Caco-2 (cell line): ENCODE results near the gene SDCCAG8. TPM values are rescaled to one million over a fixed set of nuclear protein-coding genes. Genes with fewer than 3 reads are reported as not detected.

Experiments used
- BruUV-seq: library from RNA; stranded (reverse); fragments of 400-500 nt; replicated peaks from 2 replicates; lab custom pipeline; 2021; lab: Mats Ljungman, UMichigan
- CTCF ChIA-PET: fragments of 300-600 bp; sonication (Branson Sonifier 250); formaldehyde crosslinking; loops from one replicate; lab custom pipeline; 2022; ENCODE audit warnings: antibody characterized with exemption; lab: Charles Lee
- POLR2A ChIA-PET: fragments of 300-600 bp; sonication (Branson Sonifier 250); formaldehyde crosslinking; loops from one replicate; lab custom pipeline; 2022; ENCODE audit warnings: antibody characterized with exemption; lab: Charles Lee
- DNase-seq, 2 experiments: peaks; one replicate each; pipeline versions ENCODE4 v3.0.0 to v3.0.0-alpha.2; 2020 to 2022
- H3K27me3 ChIP-seq: replicated peaks from 2 replicates; pipeline ENCODE4 v1.6.0; 2011; ENCODE audit warnings: low read length; ENCODE audit not compliant: control insufficient read depth, insufficient read depth
- H3K36me3 ChIP-seq: 2 replicates; pipeline ENCODE4 v1.5.1; 2011; ENCODE audit warnings: low read length; ENCODE audit not compliant: control insufficient read depth, insufficient read depth
- H3K4me1 ChIP-seq: fragments of 250-450 bp; sonication (Bioruptor Pico); 2 replicates; pipeline ENCODE4 v1.5.1; 2020; ENCODE audit warnings: mild to moderate bottlenecking
- H3K4me3 ChIP-seq: 2 replicates; pipeline ENCODE4 v1.5.1; 2011; ENCODE audit warnings: low read depth, mild to moderate bottlenecking, control low read depth, low read length
- H3K9me3 ChIP-seq: fragments of 250-450 bp; sonication (Bioruptor Pico); 2 replicates; pipeline ENCODE4 v1.5.1; 2020; ENCODE audit warnings: mild to moderate bottlenecking, moderate library complexity
- H3K27ac Mint-ChIP-seq: one replicate; pipeline ENCODE4 v1.8.0; 2022; ENCODE audit warnings: mixed read lengths; ENCODE audit not compliant: unreplicated experiment
- H3K27me3 Mint-ChIP-seq: one replicate; pipeline ENCODE4 v1.8.0; 2022; ENCODE audit warnings: mixed read lengths; ENCODE audit not compliant: insufficient read depth, unreplicated experiment
- H3K36me3 Mint-ChIP-seq: one replicate; pipeline ENCODE4 v1.8.0; 2022; ENCODE audit warnings: mild to moderate bottlenecking, mixed read lengths; ENCODE audit not compliant: insufficient read depth, unreplicated experiment
- H3K4me1 Mint-ChIP-seq: one replicate; pipeline ENCODE4 v1.8.0; 2022; ENCODE audit warnings: low read depth, mixed read lengths; ENCODE audit not compliant: unreplicated experiment
- H3K4me3 Mint-ChIP-seq: one replicate; pipeline ENCODE4 v1.8.0; 2022; ENCODE audit warnings: mild to moderate bottlenecking, moderate library complexity, mixed read lengths; ENCODE audit not compliant: unreplicated experiment
- H3K9me3 Mint-ChIP-seq: one replicate; pipeline ENCODE4 v1.8.0; 2022; ENCODE audit warnings: mixed read lengths; ENCODE audit not compliant: unreplicated experiment
- CTCF ChIP-seq, 2 experiments: fragments of 200-600 bp in 1 of 2; IDR thresholded peaks; 1 replicate in 1 of 2; 2 replicates in 1 of 2; pipeline versions ENCODE4 v1.5.1 to v1.8.0; 2011 to 2022; ENCODE audit warnings: antibody characterized with exemption in 1 of 2, control low read depth in 1 of 2, inconsistent platforms in 1 of 2, low read depth in 1 of 2, low read length in 1 of 2, mild to moderate bottlenecking in 1 of 2, moderate library complexity in 1 of 2; ENCODE audit not compliant: insufficient read depth in 1 of 2, severe bottlenecking in 1 of 2, unreplicated experiment in 1 of 2
- intact Hi-C: fragments of 100-400 bp; cut with micrococcal nuclease; formaldehyde crosslinking; loops from one replicate; pipeline ENCODE4 v1.10.0; 2022; ENCODE audit not compliant: unreplicated experiment
- total RNA-seq: library from RNA; stranded (reverse); gene quantifications from 2 replicates; pipeline ENCODE4 v1.2.3, GENCODE V29; 2022

The SDCCAG8 gene
- total RNA-seq, 1 experiment from 2014 or later: 23.0 TPM

- no peaks in the 10 kb centered on the region for H3K9me3 ChIP-seq
- no peaks in the 10 kb centered on the region for H3K4me1 Mint-ChIP-seq
- no peak overlapping the region for H3K4me3 Mint-ChIP-seq
- no peaks in the 10 kb centered on the region for H3K9me3 Mint-ChIP-seq
- H3K36me3 Mint-ChIP-seq: no peaks in the 10 kb centered on the region
- intact Hi-C loops: no loop called here
- no peaks in the 10 kb centered on the region for H3K36me3 ChIP-seq
- DNase-seq: no peak
- H3K27me3 Mint-ChIP-seq: no peaks in the 10 kb centered on the region
- H3K4me3 ChIP-seq: no peak overlapping the region
- BruUV-seq: no TSS peak
- no peaks in the 10 kb centered on the region for H3K4me1 ChIP-seq
- ChIA-PET POLR2A (no interaction called here), CTCF (no interaction called here)
- TF ChIP-seq CTCF (IDR thresholded peaks at IDR 0.05; ENCODE audit: insufficient read depth in 1 of 2, low read depth in 1 of 2, low read length in 1 of 2, severe bottlenecking in 1 of 2, unreplicated experiment in 1 of 2): no peak
- no peak overlapping the region for H3K27ac Mint-ChIP-seq
- no peaks in the 10 kb centered on the region for H3K27me3 ChIP-seq
These were observed 95.5 kb downstream of the SDCCAG8 start for GRCh38 chr1:243351337-243351736.

GRCh38 chr1:243354511-243355153 is 98.8 kb downstream of the SDCCAG8 start:
- Mint-ChIP-seq H3K27me3 (no peaks in the 10 kb centered on the region), H3K36me3 (no peaks in the 10 kb centered on the region), H3K4me3 (no peak overlapping the region), H3K27ac (no peak overlapping the region), H3K4me1 (no peaks in the 10 kb centered on the region), H3K9me3 (no peaks in the 10 kb centered on the region)
- no peak for DNase-seq
- Histone ChIP-seq H3K36me3 (no peaks in the 10 kb centered on the region), H3K9me3 (no peaks in the 10 kb centered on the region), H3K27me3 (no peaks in the 10 kb centered on the region), H3K4me1 (no peaks in the 10 kb centered on the region), H3K4me3 (no peak overlapping the region)
- POLR2A ChIA-PET: no interaction called here
- TF ChIP-seq CTCF (IDR thresholded peaks at IDR 0.05; ENCODE audit: insufficient read depth in 1 of 2, low read depth in 1 of 2, low read length in 1 of 2, severe bottlenecking in 1 of 2, unreplicated experiment in 1 of 2): no peak
- intact Hi-C loops: no loop called here
- BruUV-seq: no TSS peak
- CTCF ChIA-PET: no interaction called here

GRCh38 chr1:243363832-243364231 is 108.0 kb downstream of the SDCCAG8 start:
- Histone ChIP-seq H3K27me3 (no peaks in the 10 kb centered on the region), H3K4me3 (no peak overlapping the region), H3K4me1 (no peaks in the 10 kb centered on the region), H3K9me3 (no peaks in the 10 kb centered on the region), H3K36me3 (no peaks in the 10 kb centered on the region)
- no peaks in the 10 kb centered on the region for H3K9me3 Mint-ChIP-seq
- DNase-seq: no peak
- intact Hi-C loops: no loop called here
- no TSS peak for BruUV-seq
- POLR2A ChIA-PET: no interaction called here
- H3K36me3 Mint-ChIP-seq: no peaks in the 10 kb centered on the region
- TF ChIP-seq CTCF (IDR thresholded peaks at IDR 0.05; ENCODE audit: insufficient read depth in 1 of 2, low read depth in 1 of 2, low read length in 1 of 2, severe bottlenecking in 1 of 2, unreplicated experiment in 1 of 2): no peak
- H3K4me3 Mint-ChIP-seq: no peak overlapping the region
- no peaks in the 10 kb centered on the region for H3K27me3 Mint-ChIP-seq
- no peaks in the 10 kb centered on the region for H3K4me1 Mint-ChIP-seq
- CTCF ChIA-PET: no interaction called here
- H3K27ac Mint-ChIP-seq: no peak overlapping the region
